ENCODE data around the gene NPTX1.

The NPTX1 gene

DNA sequence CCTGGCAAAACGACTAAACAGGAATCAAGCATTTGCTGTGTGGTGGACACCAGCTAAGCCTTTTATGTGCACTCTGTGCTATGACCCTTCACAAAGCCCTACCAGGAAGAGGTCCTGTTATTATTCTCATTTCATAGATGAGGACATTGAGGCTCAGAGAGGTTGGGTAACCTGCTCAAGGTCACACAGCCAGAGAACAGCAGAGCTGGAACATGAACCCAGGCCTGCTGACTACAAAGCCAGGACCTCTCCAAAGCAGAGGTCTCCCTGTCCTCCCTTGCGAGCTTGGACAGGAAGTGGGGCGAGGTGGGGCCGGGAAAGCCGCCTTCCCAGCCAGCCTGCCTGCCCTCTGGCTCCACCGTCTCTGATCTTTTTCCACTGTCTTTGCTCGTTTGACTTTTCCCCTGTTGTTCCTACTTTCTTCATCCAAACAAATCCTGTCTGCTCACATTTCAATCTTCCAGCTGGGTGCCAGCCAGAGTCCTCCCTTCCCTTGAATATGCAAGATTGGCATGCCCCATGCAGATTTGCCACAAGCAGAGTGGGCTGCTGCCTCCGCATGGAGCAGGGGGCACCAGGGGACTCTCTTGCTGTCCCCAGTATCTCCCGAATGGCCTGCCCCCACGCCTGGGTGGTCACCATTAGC, 44.5 kb upstream of the NPTX1 start:
- H3K27me3 ChIP-seq (ENCODE audit: insufficient read depth, poor library complexity, severe bottlenecking): no peaks in the 10 kb centered on the region
- no peak for DNase-seq (ENCODE audit: low read depth in 1 of 2, low spot score in 1 of 2)
- H3K27ac ChIP-seq (replicated peaks): no peak overlapping the region
- H3K4me3 ChIP-seq (replicated peaks; ENCODE audit: insufficient read depth, low read length): no peak overlapping the region
- no peak for TF ChIP-seq CTCF (IDR thresholded peaks at IDR 0.05; ENCODE audit: insufficient read depth, low read length)
- no peak for TF ChIP-seq REST (IDR thresholded peaks at IDR 0.05; ENCODE audit: insufficient replicate concordance, low read depth)
- no peak for TF ChIP-seq POLR2AphosphoS5 (IDR thresholded peaks at IDR 0.05; ENCODE audit: low read depth)
- TF ChIP-seq GABPA (IDR thresholded peaks at IDR 0.05; ENCODE audit: low read depth): no peak
- TF ChIP-seq SPI1 (IDR thresholded peaks at IDR 0.05; ENCODE audit: borderline replicate concordance, low read depth): no peak

DNA sequence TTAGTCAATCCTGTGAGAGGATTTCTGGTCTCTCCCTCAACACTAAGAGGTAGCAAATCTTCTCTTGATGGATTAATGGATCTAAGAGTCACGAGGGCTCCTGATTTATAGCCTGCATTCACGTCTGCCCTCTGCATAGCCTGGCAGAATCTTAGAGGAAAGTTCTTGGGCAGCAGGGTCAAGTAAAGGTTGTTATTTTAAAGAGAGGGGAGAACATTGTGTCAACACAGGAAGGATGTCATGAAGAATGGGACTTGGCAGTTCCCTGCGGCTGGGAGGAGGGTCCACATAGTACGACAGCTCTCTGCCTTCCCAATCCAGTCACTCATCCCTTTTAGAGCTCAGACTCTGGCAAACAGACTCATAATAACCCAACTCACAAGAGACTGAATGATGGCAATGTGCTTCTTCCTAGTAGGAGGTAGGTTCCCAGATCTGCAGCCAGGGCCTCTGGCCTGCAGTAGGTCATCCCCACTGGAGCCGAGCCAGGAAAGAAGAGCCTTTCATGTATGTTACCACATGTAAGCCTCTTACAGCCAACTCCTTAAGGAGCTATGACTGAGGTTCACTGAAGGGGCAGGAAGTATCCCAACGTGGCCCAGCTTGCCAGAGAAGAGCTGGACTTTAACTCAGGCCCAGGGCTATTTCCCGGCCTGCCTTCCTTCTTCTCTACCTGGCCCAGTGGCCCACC, 42.8 kb upstream of the NPTX1 start:
- no peaks in the 10 kb centered on the region for H3K27me3 ChIP-seq (ENCODE audit: insufficient read depth, poor library complexity, severe bottlenecking)
- H3K4me3 ChIP-seq (replicated peaks; ENCODE audit: insufficient read depth, low read length): no peak overlapping the region
- TF ChIP-seq GABPA (IDR thresholded peaks at IDR 0.05; ENCODE audit: low read depth): no peak
- TF ChIP-seq CTCF (IDR thresholded peaks at IDR 0.05; ENCODE audit: insufficient read depth, low read length): no peak
- no peak for TF ChIP-seq SPI1 (IDR thresholded peaks at IDR 0.05; ENCODE audit: borderline replicate concordance, low read depth)
- TF ChIP-seq REST (IDR thresholded peaks at IDR 0.05; ENCODE audit: insufficient replicate concordance, low read depth): no peak
- no peak for TF ChIP-seq POLR2AphosphoS5 (IDR thresholded peaks at IDR 0.05; ENCODE audit: low read depth)
- DNase-seq (ENCODE audit: low read depth in 1 of 2, low spot score in 1 of 2): no peak
- no peak overlapping the region for H3K27ac ChIP-seq (replicated peaks)

DNA sequence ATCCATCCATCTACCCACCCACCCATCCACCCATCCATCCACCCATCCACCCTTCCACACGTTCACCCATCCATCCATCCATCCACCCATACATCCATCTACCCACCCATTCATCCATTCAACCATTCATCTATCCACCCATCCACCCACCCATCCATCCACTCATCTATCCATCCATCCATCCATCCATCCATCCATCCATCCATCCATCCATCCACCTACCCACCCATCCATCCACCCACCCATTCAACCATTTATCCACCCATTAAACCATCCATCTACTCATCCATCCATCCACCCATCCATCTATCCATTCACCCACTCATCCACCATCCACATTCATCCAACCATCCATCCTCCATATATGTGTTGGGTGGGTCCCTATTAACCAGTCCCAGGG, 42.0 kb upstream of the NPTX1 start:
- Histone ChIP-seq H3K27me3 (ENCODE audit: insufficient read depth, poor library complexity, severe bottlenecking) (no peaks in the 10 kb centered on the region), H3K4me3 (replicated peaks; ENCODE audit: insufficient read depth, low read length) (no peak overlapping the region), H3K27ac (replicated peaks) (no peak overlapping the region)
- TF ChIP-seq CTCF (IDR thresholded peaks at IDR 0.05; ENCODE audit: insufficient read depth, low read length): no peak
- DNase-seq (ENCODE audit: low read depth in 1 of 2, low spot score in 1 of 2): no peak
